ENCODE results near the gene CYP2J2.
"Not testable (repeated sequence)": the region's sequence is repeated elsewhere in the genome, so short reads cannot be mapped to it uniquely, and the experiment has no call there.

Gene CYP2J2

DNA sequence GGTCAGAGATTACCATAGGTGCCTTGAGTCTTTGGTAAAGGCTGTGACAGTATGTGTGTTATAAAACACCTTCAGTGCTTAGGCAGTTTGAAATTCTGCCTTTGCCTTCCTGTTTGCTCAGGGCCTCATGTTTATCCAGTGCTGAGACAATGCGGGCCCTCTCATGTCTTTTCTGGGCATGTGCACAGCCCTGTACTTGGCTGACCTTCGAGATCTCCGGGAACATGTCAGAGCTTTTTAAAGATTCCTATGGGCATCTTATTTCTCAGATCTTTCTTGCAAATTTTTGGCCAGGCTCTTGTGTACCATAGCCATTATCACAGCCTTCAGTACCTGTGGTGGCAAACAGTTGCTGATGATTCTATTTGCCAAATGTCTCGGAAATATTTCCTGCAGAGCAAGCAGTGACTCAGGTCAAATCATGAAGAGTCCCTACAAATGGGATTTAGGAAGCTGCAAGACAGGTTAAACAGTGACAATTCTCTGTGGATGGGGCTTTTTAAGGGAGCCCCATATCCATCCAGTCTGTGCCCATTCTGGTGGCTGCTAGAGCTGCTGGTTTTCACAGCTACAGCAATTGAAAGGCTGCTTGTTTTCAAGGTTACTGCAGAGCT, 69.7 kb downstream of the CYP2J2 start:
- no peak overlapping the region for H3K27ac ChIP-seq
- ChIA-PET POLR2A (ENCODE audit: low non-redundant PET) (no interaction called here), CTCF (no interaction called here)
- no peak for DNase-seq (ENCODE audit: low spot score)
- TF ChIP-seq, protein P1, sequence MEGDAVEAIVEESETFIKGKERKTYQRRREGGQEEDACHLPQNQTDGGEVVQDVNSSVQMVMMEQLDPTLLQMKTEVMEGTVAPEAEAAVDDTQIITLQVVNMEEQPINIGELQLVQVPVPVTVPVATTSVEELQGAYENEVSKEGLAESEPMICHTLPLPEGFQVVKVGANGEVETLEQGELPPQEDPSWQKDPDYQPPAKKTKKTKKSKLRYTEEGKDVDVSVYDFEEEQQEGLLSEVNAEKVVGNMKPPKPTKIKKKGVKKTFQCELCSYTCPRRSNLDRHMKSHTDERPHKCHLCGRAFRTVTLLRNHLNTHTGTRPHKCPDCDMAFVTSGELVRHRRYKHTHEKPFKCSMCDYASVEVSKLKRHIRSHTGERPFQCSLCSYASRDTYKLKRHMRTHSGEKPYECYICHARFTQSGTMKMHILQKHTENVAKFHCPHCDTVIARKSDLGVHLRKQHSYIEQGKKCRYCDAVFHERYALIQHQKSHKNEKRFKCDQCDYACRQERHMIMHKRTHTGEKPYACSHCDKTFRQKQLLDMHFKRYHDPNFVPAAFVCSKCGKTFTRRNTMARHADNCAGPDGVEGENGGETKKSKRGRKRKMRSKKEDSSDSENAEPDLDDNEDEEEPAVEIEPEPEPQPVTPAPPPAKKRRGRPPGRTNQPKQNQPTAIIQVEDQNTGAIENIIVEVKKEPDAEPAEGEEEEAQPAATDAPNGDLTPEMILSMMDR (conservative IDR thresholded peaks at IDR 0.05; ENCODE audit: low read depth): no peak

GRCh38 chr1:59855297-59855696, 71.3 kb downstream of the CYP2J2 start:
- POLR2A ChIA-PET (ENCODE audit: low non-redundant PET); DNase-seq (ENCODE audit: low spot score): not testable (repeated sequence)

DNA sequence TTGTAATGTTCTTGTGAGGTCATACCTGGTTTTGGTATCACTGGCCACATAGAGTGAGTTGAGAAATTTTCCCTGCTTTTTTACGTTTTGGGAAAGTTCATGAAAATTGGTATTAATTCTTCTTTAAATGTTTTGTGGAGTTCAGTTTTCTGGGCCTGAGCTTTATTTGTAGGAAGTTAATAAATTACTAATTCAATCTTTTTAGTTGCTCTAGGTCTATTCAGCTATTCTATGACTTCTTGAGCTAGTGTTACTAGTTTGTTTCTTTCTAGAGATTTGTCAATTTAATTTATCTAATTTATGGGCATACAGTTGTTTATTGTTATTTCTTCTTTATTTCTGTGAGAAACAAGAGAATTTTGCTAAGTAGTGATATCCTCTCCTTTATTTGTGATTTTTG, 74.5 kb downstream of the CYP2J2 start:
- POLR2A ChIA-PET (ENCODE audit: low non-redundant PET): no interaction called here
- no peak for DNase-seq (ENCODE audit: low spot score)
- H3K27ac ChIP-seq: no peak overlapping the region
- CTCF ChIA-PET: no interaction called here
- TF ChIP-seq, protein P1 (conservative IDR thresholded peaks at IDR 0.05; ENCODE audit: low read depth): no peak

More at GRCh38 chr1:59855297-59855696, 71.3 kb downstream of the CYP2J2 start:
- H3K27ac ChIP-seq, CTCF ChIA-PET: not testable (repeated sequence)

GRCh38 chr1:59846895-59847282, 79.7 kb downstream of the CYP2J2 start:
- POLR2A ChIA-PET (ENCODE audit: low non-redundant PET): no interaction called here
- H3K27ac ChIP-seq: no peak overlapping the region
- DNase-seq (ENCODE audit: low spot score): no peak
- TF ChIP-seq, protein P1 (conservative IDR thresholded peaks at IDR 0.05; ENCODE audit: low read depth): no peak
- CTCF ChIA-PET: no interaction called here

DNA sequence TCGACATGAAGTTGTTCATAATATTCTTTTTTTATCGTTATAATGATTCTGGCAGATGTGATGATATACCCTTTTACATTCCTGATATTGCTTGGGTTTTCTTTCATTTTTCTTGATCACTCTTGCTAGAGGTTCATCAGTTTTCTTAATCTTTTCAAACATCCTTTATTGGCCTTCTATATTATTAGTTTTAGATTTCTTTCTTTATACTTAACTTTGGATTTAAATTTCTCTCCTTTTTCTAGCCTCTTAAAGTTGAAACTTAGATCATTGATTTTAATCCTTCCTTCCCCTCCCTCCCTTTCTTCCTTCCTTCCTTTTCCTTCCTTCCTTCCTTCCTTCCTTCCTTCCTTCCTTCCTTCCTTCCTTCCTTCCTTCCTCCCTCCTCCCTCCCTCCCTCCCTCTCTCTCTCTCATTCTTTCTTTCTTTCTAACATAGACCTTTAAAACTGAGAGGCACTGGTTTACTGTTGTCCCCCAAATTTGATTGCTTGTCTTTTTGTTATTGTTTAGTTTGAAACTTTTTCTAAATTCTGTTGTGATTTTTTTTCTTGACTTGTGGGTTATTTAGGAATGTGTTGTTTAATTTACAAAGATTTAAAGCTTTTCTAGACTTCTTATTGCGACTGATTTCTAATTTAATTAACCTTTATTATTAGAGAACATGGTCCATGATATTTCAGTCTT, 80.2 kb downstream of the CYP2J2 start:
- POLR2A ChIA-PET (ENCODE audit: low non-redundant PET): no interaction called here
- DNase-seq (ENCODE audit: low spot score): no peak
- TF ChIP-seq, protein P1 (conservative IDR thresholded peaks at IDR 0.05; ENCODE audit: low read depth): no peak
- H3K27ac ChIP-seq: no peak overlapping the region
- CTCF ChIA-PET: no interaction called here

DNA sequence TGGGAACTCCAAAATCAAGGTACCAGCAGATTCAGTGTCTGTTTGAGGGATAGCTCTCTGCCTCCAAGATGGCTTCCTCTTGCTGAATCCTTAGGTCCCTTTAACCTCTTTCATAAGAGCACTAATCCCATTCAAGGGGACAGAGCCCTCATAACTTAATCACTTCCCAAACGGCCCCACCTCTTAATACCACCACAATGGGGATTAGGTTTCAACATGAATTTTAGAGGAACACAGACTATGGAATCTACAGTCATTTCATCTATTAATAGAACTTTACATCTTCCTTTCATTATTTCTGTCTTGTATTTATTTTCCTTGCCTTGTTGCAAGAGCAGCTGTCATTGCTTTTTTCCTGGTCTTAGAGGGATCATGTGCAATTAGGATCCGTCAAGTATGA, 81.5 kb downstream of the CYP2J2 start:
- no peak for DNase-seq (ENCODE audit: low spot score)
- TF ChIP-seq, protein P1 (conservative IDR thresholded peaks at IDR 0.05; ENCODE audit: low read depth): no peak
- POLR2A ChIA-PET (ENCODE audit: low non-redundant PET): no interaction called here
- CTCF ChIA-PET: interaction anchor here (0.9 kb wide), 1 partner anchor 103 kb away, joined by 3 read pairs; no protein-coding TSS in a partner anchor
- H3K27ac ChIP-seq: no peak overlapping the region
